Muscle of leg (tissue), 11 donors: ENCODE data around the gene TIGD1. TPM values are rescaled to one million over a fixed set of nuclear protein-coding genes. Genes with fewer than 3 reads are reported as not detected.
"Not testable (repeated sequence)": the region's sequence is repeated elsewhere in the genome, so short reads cannot be mapped to it uniquely, and the experiment has no call there.

Experiments
- DNase-seq: peaks from one replicate; pipeline ENCODE4 v3.0.0; 2013
- H3K27ac ChIP-seq: one replicate; pipeline ENCODE4 v1.5.1; 2013; ENCODE audit warnings: mild to moderate bottlenecking, low read length, control low read depth
- H3K27me3 ChIP-seq: one replicate; pipeline ENCODE4 v1.6.1; 2013; ENCODE audit warnings: low read length; ENCODE audit not compliant: control insufficient read depth, insufficient read depth
- H3K36me3 ChIP-seq: one replicate; pipeline ENCODE4 v1.6.1; 2013; ENCODE audit warnings: low read length; ENCODE audit not compliant: control insufficient read depth, insufficient read depth
- H3K4me1 ChIP-seq: one replicate; pipeline ENCODE4 v1.6.1; 2013; ENCODE audit warnings: low read length; ENCODE audit not compliant: control insufficient read depth, insufficient read depth
- H3K4me3 ChIP-seq: one replicate; pipeline ENCODE4 v1.5.1; 2013; ENCODE audit warnings: low read length, control low read depth
- H3K9me3 ChIP-seq: replicated peaks from 2 replicates; pipeline ENCODE4 v1.6.1; 2013; ENCODE audit warnings: low read depth, low read length; ENCODE audit not compliant: control insufficient read depth
- WGBS: methylation state at CpG from one replicate; pipeline ENCODE4 v1.1.5; 2013; ENCODE audit warnings: missing lambda C conversion rate; ENCODE audit not compliant: insufficient coverage; 5-methylcytosine and 5-hydroxymethylcytosine counted together
- polyA plus RNA-seq, 8 donors: library from polyadenylated mRNA; unstranded; fragments of 120-200 nt; gene quantifications; one replicate each; pipeline versions ENCODE4 v1.2.1 to v1.2.3, GENCODE V29; 2013; ENCODE audit warnings: inconsistent platforms in 1 of 8, low replicate concordance in 1 of 8; ENCODE audit not compliant: insufficient read length in 8 of 8, insufficient read depth in 1 of 8
- total RNA-seq: library from RNA; stranded (reverse); fragments of 120-200 nt; gene quantifications from one replicate; pipeline ENCODE4 v1.2.4, GENCODE V29; 2013

The TIGD1 gene
- total and polyA plus RNA-seq, 9 donors: 5.1 to 7.6 (median 6.1) TPM

GRCh38 chr2:232573771-232574435 lies 23.5 kb upstream of the TIGD1 start:
- Histone ChIP-seq H3K27me3 (no peaks in the 10 kb centered on the region), H3K4me3 (no peak overlapping the region), H3K4me1 (peaks cover 34% of the 10 kb centered on the region), H3K27ac (peak overlapping the region; percentile 43), H3K9me3 (no peaks in the 10 kb centered on the region), H3K36me3 (peaks cover 40% of the 10 kb centered on the region)
- no peak for DNase-seq
- 81% methylated on average over 6 of the region's 8 CpGs for WGBS

- Histone ChIP-seq H3K9me3 (no peaks in the 10 kb centered on the region), H3K36me3 (peaks cover 49% of the 10 kb centered on the region), H3K4me3 (no peak overlapping the region), H3K27me3 (no peaks in the 10 kb centered on the region), H3K27ac (no peak overlapping the region), H3K4me1 (peaks cover 32% of the 10 kb centered on the region)
- DNase-seq: no peak
Measured at GRCh38 chr2:232573042-232573441, 22.7 kb upstream of the TIGD1 start.

- WGBS: 62% methylated on average over 6 of the region's 7 CpGs
- no peak for DNase-seq
- no peak overlapping the region for H3K27ac ChIP-seq
- peaks cover 23% of the 10 kb centered on the region for H3K4me1 ChIP-seq
- H3K36me3 ChIP-seq: peaks cover 56% of the 10 kb centered on the region
- H3K27me3 ChIP-seq: no peaks in the 10 kb centered on the region
- H3K4me3 ChIP-seq: no peak overlapping the region
- H3K9me3 ChIP-seq: no peaks in the 10 kb centered on the region
Measured at GRCh38 chr2:232571026-232571474, 20.7 kb upstream of the TIGD1 start.

GRCh38 chr2:232570481-232570880 lies 20.1 kb upstream of the TIGD1 start:
- H3K27ac ChIP-seq, H3K4me3 ChIP-seq, DNase-seq, H3K27me3 ChIP-seq, H3K9me3 ChIP-seq: not testable (repeated sequence)
- H3K36me3 ChIP-seq: peaks cover 62% of the 10 kb centered on the region
- 90% methylated on average over 2 of the region's 6 CpGs for WGBS
- peaks cover 23% of the 10 kb centered on the region for H3K4me1 ChIP-seq

- no peak overlapping the region for H3K27ac ChIP-seq
Measured at GRCh38 chr2:232569541-232569940, 19.2 kb upstream of the TIGD1 start.

GRCh38 chr2:232568161-232568560 lies 17.8 kb upstream of the TIGD1 start:
- Histone ChIP-seq H3K9me3 (no peaks in the 10 kb centered on the region), H3K27ac (no peak overlapping the region), H3K4me1 (peaks cover 8% of the 10 kb centered on the region), H3K27me3 (no peaks in the 10 kb centered on the region), H3K36me3 (peaks cover 70% of the 10 kb centered on the region), H3K4me3 (no peak overlapping the region)
- no CpG with 5 or more reads among the region's 5 CpGs for WGBS
- DNase-seq: no peak

More at GRCh38 chr2:232569541-232569940, 19.2 kb upstream of the TIGD1 start:
- no peaks in the 10 kb centered on the region for H3K27me3 ChIP-seq
- H3K4me1 ChIP-seq: peaks cover 16% of the 10 kb centered on the region
- peaks cover 67% of the 10 kb centered on the region for H3K36me3 ChIP-seq
- 91% methylated on average over 6 of the region's 9 CpGs for WGBS
- no peaks in the 10 kb centered on the region for H3K9me3 ChIP-seq
- no peak for DNase-seq
- no peak overlapping the region for H3K4me3 ChIP-seq

GRCh38 chr2:232567721-232568120 lies 17.4 kb upstream of the TIGD1 start:
- H3K27me3 ChIP-seq: no peaks in the 10 kb centered on the region
- H3K4me1 ChIP-seq: peaks cover 8% of the 10 kb centered on the region
- no peak overlapping the region for H3K27ac ChIP-seq

GRCh38 chr2:232563580-232563979 lies 13.2 kb upstream of the TIGD1 start:
- Histone ChIP-seq H3K27me3 (no peaks in the 10 kb centered on the region), H3K9me3 (no peaks in the 10 kb centered on the region), H3K36me3 (peaks cover 55% of the 10 kb centered on the region), H3K4me1 (no peaks in the 10 kb centered on the region), H3K4me3 (no peak overlapping the region), H3K27ac (no peak overlapping the region)
- no peak for DNase-seq
- 100% methylated on average over 1 of the region's 3 CpGs for WGBS

More at GRCh38 chr2:232567721-232568120, 17.4 kb upstream of the TIGD1 start:
- no peaks in the 10 kb centered on the region for H3K9me3 ChIP-seq
- no peak overlapping the region for H3K4me3 ChIP-seq
- H3K36me3 ChIP-seq: peaks cover 71% of the 10 kb centered on the region
- no peak for DNase-seq

- 86% methylated on average over 3 of the region's 8 CpGs for WGBS
- H3K4me3 ChIP-seq: no peak overlapping the region
- peaks cover 48% of the 10 kb centered on the region for H3K36me3 ChIP-seq
Measured at GRCh38 chr2:232562515-232563151, 12.3 kb upstream of the TIGD1 start.

GRCh38 chr2:232556426-232556825 lies 6.1 kb upstream of the TIGD1 start:
- no peak for DNase-seq
- Histone ChIP-seq H3K4me1 (peaks cover 5% of the 10 kb centered on the region), H3K36me3 (peaks cover 36% of the 10 kb centered on the region), H3K4me3 (no peak overlapping the region), H3K27ac (no peak overlapping the region), H3K9me3 (no peaks in the 10 kb centered on the region), H3K27me3 (no peaks in the 10 kb centered on the region)
- WGBS: 78% methylated on average over 3 of the region's 3 CpGs

More at GRCh38 chr2:232562515-232563151, 12.3 kb upstream of the TIGD1 start:
- no peaks in the 10 kb centered on the region for H3K27me3 ChIP-seq
- no peak overlapping the region for H3K27ac ChIP-seq
- H3K9me3 ChIP-seq: no peaks in the 10 kb centered on the region
- DNase-seq: no peak
- H3K4me1 ChIP-seq: no peaks in the 10 kb centered on the region
